Measurements from ENCODE around the gene NECTIN4.

NECTIN4 gene

DNA sequence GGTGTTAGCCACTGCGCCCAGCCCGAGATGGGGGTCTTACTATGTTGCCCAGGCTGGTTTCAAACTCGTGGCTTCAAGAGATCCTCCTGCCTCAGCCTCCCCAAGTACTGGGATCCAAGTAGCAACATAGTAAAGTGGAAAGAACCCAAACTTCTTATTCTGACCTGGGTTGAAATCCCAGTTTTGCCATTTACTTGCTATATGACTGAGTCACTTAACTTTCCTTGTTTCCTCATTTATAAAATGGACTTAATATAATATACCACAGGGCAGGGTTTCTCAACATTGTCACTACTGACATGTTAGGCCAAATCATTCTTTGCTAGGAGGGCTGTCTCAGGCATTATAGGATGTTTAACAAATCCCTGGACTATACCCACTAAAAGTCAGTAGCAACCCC is 21.8 kb upstream of the NECTIN4 start:
- no peak for DNase-seq

DNA sequence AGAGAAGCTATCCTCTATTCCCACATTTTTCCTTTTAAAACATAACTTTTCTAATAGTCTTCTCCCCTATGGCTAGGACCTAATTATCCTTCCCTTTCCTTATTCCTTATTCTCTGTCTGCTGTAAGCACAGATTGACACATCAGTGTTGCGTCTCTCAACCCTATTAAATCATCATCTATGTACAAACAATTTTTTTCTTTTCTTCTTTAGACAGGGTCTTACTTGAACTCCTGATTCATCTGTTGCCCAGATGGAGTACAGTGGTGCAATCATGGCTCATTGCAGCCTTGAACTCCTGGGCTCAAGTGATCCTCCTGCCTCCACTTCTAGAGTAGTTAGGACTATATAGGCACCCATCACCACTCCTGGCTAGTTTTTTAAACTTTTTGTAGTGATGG is 17.1 kb upstream of the NECTIN4 start:
- no peak for DNase-seq

DNA sequence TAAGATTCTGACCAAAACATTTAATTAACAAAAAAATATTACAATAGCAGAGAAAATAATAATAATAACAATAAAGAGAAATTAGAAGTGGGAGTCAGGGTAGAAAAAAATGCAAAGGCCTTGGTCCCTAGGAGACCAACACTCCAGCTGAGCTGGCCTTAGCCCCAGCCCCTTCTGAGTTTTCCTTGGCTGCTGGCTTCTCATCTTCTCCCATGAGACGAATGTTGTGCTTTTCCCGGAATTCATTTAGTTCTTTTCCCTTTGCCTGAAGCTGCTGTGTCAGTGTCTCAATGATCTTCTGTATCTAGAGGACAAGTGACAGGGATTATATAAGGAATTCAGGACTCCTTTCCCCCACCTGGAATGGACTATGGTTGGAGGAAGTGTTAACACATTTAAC is 11.2 kb upstream of the NECTIN4 start:
- DNase-seq = no peak

DNA sequence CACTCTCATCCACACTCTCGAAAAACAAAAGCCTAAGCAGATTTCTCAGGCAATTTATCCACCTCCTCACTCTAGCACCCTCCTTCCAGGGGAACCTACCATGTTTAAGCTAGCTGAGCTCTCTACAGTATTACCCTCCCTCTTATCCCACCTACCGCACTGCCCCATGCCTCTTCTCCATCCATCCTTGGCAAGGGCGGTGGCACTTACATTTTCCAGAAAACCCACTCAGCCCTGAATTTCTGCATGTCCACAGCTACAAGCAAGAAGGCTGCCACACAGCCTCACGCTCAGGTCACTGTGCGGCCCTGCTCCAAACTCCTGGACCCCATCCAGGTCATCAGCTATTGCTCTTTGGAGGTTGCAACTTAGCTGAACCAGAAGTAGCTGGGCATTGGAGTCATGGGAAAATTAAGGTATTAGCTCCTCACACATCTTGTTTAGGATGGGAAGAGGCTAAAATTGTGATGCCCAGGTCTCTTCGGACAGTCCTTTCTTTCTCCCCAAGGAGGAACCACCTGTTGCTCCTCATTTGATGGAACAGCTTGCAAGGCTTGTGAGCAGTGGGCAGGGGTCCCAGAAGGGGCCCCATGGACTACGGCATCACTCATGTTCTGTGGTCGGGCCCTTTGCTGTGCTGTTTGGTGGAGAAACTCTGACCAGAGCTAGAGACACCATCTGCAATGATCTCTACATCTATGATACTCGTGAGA is 9.9 kb upstream of the NECTIN4 start:
- no peak for DNase-seq

DNA sequence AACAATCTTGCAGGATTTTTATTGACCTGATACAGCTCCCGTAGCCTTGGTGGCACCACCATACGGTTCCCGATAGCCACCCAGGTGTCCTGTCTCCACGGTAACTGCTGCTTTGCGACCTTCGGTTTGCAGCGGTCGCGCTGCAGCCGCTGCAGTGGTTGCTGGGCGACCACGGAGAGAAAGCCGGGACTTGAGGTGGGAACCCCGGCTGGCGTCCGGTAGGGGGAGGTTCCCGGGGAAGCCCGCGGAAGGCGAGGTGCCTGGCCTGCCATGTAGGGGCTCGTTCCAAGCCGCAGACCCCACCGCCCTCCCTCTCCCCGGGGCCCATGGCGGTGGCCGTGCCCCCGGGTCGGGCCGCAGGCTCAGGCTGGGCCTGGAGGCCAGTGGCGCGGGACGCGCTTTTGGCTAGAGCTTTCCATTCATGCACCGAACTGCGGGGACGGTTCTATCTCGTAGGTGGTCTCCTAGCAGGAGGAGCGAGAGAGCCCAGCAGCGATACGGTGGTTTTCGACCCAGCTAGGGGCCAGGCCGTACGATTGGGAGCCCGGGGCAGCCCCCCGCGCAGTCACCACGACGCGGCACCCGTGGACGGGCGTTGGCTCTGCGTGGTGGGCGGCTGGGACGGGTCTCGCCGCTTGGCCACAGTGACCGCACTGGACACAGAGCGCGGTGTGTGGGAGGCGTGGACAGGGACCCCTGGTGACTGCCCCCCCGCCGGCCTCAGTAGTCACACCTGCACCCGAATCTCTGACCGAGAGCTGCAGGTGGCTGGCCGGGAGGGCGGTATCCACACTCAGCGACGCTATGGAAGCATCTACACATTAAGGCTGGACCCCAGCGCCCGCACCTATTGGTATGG is 9.1 kb upstream of the NECTIN4 start, which contains the start of gene KLHDC9:
TSS of gene KLHDC9 (plus strand) at position 152 of the 859 bp plus-strand sequence. CDS start at position 327, 175 bp downstream.
- DNase-seq = peak; percentile 79 to 83

DNA sequence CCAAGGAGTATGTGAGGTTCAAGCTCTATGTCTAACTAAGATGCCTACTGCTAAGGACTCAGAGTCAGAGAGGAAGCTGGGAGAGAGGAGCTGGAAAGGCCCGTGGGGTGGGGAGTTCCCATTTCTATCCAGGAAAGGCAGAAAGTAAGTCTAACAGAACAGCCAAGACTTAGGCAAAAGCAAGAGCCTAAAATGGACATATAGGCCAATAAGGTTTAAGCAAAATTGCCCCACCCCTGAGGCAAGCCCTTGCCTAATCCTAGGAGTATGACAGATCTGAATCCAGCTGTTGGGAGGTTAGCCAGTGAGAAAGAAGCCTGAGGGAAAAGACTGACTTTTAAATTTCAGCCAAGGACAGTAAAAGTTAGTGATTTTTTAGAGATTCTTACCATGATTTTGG is 7.2 kb upstream of the NECTIN4 start:
- DNase-seq = no peak

DNA sequence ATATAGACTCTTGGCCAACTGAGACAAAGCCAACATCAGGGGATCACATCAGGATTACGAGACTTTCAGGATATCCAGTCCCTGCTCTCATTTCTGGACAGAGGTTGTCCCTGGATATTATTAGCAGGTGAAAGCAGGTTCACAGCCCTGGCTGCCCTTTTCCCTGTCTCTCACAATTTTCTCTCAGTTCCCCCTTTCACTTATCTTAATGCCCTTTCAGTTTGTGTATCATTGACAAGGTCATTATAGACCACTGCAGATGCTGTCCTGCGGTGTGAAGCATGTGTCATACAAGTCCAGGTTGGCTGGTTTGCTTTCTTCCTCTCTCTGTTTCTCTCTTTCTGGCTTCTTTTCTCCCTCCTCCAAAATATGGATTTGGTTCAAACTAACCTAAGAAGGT is 6.7 kb upstream of the NECTIN4 start:
- DNase-seq = no peak

DNA sequence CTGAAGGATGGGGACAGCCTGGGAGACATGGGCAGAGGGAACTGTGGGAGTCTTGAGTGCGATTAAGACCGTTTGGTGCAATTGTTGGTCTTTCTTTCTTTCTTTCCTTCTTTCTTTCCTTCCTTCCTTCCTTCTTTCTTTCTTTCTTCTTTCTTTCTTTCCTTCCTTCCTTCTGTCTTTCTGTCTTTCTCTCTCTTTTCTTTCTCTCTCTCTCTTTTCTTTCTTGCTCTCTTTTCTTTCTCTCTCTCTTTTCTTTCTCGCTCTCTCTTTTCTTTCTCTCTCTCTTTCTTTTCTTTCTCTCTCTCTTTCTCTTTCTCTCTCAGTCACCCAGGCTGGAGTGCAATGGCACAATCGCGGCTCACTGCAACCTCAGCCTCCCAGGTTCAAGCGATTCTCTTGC is 5.9 kb upstream of the NECTIN4 start:
- DNase-seq = no peak

DNA sequence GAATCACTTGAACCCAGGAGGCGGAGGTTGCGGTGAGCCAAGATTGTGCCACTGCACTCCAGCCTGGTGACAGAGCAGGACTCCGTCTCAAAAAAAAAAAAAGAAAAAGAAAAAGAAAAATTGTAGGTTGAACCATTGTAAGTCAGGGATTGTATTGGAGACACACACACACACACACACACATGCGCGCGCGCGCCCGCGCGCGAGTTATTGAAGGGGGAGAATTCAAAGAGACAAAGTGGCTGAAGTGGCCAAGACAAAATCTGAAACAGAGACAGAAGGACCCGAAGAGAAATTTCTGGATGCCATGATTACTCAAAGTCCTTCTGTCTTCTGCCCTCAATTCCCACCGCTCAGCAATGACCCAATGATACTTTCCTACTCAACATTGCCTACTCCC is 5.1 kb upstream of the NECTIN4 start:
- no peak for DNase-seq

DNA sequence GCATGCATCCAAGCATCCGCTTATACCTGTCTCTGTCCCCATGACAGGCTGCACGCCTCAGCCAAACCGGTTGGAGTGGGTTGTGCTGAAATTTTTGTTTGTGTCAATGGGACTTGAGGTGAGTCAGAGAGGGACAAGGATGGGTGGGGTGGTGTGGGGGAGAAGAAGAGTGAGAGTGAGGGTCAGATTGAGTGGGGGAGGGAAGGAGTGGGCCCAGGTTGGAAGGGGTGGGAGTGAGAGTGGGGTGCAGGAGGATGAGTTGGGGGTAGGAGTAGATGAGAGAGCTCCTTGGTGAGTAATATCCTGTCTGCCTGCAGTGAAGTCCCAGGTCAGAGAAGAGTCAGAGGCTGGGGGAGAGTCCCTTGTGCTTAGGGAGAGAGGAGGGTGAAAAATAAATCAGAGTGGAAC is 3.3 kb upstream of the NECTIN4 start:
- DNase-seq = peak; percentile 61

DNA sequence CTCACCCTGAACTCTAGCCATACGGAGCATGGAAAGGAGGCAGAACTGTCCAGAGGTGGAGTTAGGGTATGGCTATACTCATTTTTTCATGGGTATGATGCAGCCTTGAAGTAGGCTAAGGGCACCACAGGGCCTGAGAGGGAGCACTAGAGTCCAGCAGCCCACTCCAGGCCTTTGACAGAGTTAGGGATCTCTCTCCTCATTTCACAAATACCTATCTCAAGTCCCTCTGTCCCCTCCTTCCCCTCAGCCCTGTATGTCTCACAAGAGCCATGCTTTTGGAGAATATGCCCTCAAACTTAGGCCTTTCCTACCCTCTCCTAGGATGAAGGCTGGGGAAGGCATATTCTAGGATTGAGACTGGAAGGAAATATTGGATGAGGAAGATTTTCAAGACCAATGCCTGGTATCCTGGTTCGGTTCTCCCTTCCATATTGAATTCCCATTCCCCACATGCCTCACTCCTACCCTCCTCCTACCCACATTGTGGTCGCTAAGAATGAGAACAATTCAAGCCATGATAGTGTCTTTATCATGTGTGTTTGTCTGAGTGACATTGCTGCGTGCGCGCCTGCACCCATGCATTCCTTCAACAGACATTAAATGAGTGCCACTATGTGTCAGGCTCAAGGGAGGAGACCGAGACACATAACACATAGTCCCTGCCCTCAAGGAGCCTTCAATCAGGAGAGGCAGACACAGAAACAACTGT is 2.6 kb upstream of the NECTIN4 start:
- DNase-seq = no peak

DNA sequence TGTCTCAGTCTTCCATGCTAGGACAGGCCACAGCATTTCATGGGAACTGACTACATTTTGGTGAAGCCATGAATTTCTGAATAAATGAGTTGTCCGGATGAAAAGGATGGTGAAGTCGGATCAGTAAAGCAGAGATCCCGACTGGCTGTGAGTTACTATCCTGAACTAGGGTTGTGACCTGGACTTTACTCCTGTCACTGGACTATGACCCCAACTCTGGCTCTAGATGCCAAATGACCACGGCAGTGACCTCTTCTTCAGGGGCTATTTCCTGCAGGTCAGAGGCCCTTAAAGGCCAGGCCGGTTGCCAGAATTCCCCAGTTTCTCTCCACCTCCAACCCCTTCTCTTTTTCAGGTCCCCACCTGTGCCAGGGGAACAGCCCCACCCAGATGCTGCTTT is 1.7 kb upstream of the NECTIN4 start:
- no peak for DNase-seq

DNA sequence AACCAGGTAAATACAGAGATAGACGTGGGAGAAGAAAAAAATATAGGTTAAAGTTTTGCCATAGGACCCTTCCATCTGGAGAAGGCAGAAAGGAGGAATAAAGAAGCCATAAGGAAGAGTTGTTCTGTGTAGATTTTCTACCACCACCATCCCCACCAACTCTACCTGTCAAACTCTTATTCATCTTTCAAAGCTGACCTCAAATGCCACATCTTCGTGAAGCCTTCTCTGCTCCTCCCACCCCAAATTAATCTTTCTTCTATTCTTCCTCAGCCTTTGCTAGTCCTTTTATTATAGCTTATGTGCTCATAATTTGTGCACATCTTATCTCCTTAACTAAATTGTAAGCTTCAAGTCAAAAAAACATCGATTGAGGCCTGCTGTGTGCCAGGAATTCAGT is 1.3 kb upstream of the NECTIN4 start:
- DNase-seq = no peak

DNA sequence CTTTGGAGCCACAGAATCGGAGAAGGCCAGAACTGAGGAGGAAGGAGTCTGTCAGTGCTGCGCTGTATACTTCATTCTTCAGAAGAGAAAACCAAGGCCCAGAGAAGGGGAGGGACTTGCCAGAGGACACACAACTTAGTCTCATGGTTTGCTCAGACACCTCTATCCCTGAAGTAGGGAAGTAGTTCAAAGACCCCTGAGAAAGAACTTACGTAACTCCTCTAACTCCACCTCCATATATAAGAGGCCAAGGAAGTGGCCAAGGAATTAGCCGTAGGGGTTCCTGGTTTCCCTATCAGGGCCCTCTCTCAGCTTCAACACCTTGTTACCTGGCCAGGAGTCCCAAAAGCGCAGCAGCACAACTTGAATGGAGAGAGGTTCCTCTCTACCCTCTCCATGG is 580 bp upstream of the NECTIN4 start:
- DNase-seq = no peak

DNA sequence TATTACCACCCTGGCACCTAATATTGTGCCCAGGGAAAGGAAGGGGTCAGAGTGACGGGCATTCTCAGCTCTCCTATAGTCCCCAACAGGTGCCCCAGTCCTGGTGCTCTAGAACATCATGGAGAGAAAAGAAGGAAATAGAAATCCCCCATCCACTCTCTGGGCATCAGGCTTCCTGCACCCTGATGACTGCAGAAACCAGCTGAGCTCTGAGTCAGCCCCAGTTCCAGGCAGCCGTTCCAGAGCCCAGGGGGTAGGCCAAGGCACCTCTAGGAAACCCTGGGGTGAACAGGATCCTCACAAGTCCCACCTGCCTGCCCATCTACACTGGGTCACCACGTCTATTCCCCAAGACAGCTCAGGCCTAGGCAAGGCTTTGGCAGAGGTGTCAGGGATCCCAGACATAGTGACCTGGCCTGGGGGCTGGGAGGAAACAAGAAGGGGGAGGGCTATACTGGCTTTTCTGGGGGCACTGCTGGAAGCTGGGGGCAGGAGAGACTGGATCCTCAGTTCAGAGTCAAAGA is 709 bp downstream of the NECTIN4 start:
- no peak for DNase-seq

DNA sequence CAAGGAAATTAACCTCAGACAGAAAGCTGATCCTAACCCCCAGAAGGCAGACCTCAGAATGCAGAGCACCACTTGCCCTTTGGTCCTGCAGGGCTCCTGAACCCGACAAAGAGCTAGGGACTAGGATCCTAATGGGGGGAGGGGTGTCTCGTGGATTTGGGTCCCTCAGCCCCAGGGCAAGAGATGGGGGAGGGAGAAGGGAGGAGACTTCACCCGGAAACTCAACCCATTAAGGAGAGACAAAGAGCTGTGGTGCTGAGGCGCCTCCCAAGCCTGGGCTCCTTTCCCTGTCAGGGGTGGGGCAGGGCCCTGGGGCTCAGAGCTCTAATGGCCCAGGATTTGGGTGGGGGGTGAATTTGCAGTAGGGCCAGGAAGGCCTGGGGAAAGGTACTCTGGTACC is 2.9 kb downstream of the NECTIN4 start:
- DNase-seq = no peak

DNA sequence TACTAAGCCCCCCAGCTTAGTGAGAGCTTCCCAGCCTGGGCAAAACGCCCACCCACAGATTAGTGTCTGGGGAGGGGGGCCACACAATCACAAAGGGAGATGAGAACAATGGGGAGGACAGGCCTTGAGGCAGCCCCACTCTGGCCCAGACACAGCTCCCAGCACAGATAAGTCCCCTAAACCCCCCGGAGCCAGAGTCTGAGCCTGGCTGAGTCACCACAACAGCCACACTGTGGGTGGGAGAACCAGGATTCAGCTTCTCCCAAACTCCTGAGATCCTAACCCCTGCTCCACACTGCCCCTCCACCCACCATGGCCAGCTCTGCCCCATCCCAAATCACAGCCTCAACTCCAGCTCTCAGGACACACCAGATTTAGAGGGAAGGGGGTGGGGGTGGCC is 4.2 kb downstream of the NECTIN4 start:
- no peak for DNase-seq

DNA sequence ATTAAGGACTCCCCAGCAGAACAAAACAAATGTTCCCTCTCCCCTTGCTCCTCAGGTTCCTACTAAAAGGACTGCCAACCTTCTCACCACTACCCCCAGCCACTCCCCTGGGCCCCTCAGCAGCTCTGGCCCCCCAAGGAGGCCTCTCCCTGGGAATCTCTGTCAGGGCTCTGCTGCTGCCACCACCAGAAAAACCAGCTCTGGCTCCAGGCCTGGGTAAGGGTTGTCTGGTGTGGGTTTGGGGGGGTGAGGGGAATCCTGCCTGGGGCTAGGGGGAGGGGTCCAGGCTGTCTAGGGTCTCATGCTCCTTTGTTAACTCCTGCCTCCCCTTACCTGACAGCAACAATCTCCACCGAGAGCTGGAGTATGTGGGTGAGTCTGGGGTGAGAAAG is 4.8 kb downstream of the NECTIN4 start:
- no peak for DNase-seq

DNA sequence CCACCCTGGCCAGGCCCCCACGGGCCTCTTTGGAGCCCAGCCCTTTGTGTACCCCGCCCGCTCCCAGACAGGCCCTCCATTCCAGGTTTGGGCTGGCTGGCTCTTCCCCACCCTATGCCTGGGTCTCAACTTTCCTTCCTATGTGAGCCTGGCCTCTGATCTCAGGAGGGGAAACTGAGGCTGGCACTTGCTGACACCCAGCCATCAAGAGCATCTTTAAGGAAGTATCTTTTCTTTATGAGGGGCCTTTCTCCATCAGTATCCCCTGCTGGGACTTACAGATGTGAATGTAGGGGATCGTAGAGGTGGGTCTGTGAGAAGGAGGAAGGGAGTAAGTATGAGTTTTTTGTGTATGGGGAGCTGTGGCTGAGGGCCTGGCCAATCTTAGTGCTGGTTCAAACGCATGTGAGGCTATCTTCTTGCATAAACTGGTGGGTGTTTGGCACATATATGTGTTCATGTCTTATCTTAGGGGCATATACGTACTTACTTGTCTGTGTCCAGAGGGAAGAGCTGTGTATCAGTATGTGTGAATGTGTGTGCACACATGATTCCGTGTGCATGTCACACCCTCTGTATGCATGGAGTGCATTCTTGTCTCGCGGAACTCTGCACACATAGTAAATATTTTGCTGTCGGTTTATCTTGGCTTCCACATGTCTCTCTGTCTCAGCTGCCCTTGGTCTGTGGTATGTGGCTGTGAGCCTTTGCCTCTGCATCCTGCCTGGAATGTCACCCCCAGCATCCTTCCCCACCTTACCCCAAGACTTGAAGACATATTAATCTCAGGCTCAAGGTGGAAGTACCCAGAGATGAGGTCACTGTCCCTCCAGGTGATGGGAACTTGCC is 5.4 kb downstream of the NECTIN4 start:
- DNase-seq = no peak

DNA sequence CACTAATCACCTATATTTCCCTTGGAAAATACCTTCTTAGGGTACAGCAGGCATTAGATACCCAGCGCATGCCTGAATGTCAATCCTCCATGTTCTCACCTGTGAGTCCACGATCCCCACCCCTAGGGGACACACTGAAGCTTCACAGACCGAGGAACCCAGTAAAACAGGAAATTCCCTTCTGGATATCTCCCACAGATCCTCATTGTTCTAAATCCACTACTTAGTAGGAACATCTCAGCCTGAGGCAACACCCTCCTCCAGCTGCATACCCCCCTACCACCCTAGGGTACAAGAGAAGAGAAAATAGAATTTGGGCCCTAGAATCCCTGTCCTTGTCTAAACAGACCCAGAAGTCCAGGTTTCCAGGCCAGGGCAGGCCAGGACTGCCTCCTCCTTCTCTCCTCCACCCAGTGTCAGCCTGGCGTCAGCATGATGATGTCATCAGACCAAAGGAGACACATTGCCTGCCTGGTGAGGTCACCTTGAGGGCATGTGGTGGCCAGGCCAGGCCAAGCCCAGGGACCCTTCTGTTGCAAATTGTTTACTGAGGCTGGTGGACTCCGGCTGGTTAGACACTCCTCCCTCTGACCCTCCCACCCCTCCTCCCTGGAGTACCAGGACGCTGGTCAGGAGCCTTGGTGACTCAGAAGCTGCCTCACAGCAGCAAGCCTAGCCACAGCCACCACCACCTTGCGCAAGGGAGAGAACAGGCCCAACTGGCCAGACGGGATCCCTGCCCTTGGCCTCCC is 6.2 kb downstream of the NECTIN4 start:
- DNase-seq = no peak

DNA sequence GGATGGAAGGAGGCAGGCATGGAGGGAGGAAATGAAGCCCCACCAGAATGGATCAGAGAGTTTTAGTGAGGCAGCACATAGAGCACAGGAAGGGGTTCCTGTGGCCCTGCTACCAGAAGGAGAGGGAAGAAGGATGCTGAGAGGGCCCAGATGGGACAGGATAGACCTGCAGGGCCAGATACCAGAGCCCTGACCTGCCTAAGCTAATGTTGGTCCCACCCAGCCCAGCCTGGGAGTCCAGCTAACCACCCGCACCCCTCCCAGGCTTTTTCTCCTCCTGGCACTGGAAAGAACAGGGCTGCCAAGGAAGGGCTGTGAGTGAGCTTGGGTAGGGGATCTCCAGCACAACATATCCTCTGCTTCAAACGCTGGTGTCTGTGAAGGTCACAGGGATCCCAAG is 6.9 kb downstream of the NECTIN4 start:
- DNase-seq = no peak

DNA sequence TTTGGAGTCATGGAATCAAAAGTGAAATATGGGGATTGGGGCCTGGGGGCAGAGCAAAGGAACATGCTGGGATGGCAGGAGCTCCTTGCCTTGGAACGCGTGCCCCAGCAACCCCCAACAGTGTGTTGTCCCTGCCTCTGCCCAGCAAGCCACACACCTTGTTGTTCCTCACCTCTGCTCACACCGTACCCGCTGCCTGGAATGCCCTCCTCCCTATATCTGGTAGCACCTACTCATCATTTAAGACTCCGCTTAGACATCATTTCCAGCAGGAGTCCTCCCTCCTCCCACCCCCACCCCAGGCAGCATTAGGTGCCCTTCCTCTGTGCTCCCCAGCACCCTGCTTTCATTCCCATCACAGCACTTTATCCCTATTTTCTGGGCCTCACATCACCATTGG is 7.8 kb downstream of the NECTIN4 start:
- no peak for DNase-seq
